Measurements from ENCODE around the gene TRNP1. TPM values are rescaled to one million over a fixed set of nuclear protein-coding genes. Genes with fewer than 3 reads are reported as not detected.

Gene TRNP1
- total and polyA plus RNA-seq, 4 donors = 0.97 to 10.0 (median 2.4) TPM

GRCh38 chr1:27037518-27037917 is 44.0 kb downstream of the TRNP1 start:
- H3K9ac ChIP-seq (ENCODE audit: low read depth in 1 of 2, low read length in 2 of 2) = no peak overlapping the region
- no peak for TF ChIP-seq JUND (IDR thresholded peaks at IDR 0.05)
- no peak for TF ChIP-seq RAD21 (IDR thresholded peaks at IDR 0.05)
- no peak for TF ChIP-seq EGR1 (IDR thresholded peaks at IDR 0.05; ENCODE audit: low read depth in 2 of 2)
- TF ChIP-seq GABPA (IDR thresholded peaks at IDR 0.05 in 1 of 2, conservative IDR thresholded peaks at IDR 0.05 in 1 of 2) = no peak
- TF ChIP-seq NR2F2 (IDR thresholded peaks at IDR 0.05) = no peak
- TF ChIP-seq HNF4A (conservative IDR thresholded peaks at IDR 0.05) = no peak
- no peak for TF ChIP-seq HNF4G (IDR thresholded peaks at IDR 0.05)
- no peak for TF ChIP-seq RXRA (IDR thresholded peaks at IDR 0.05)
- no peak for TF ChIP-seq YY1 (IDR thresholded peaks at IDR 0.05)
- TF ChIP-seq SP1 (IDR thresholded peaks at IDR 0.05) = no peak
- no peaks in the 10 kb centered on the region for H3K36me3 ChIP-seq (ENCODE audit: control insufficient read depth in 4 of 4, insufficient read depth in 3 of 4, low read depth in 1 of 4, low read length in 3 of 4)
- no peaks in the 10 kb centered on the region for H3K9me3 ChIP-seq (ENCODE audit: control insufficient read depth in 4 of 4, low read length in 3 of 4)
- H3K27ac ChIP-seq (ENCODE audit: low read depth in 1 of 2, low read length in 2 of 2) = no peak overlapping the region
- 67% methylated on average over 10 of the region's 10 CpGs for WGBS
- no peak overlapping the region for H3K4me3 ChIP-seq (ENCODE audit: low read depth in 1 of 3, low read length in 3 of 3)
- no peaks in the 10 kb centered on the region for H3K4me1 ChIP-seq (ENCODE audit: control insufficient read depth in 4 of 4, insufficient read depth in 4 of 4, low read length in 3 of 4)
- no peaks in the 10 kb centered on the region for H3K27me3 ChIP-seq (ENCODE audit: control insufficient read depth in 4 of 4, insufficient read depth in 4 of 4, low read length in 3 of 4)
- no peak for DNase-seq (ENCODE audit: low spot score)

GRCh38 chr1:27038020-27038419 is 44.5 kb downstream of the TRNP1 start:
- H3K27me3 ChIP-seq (ENCODE audit: control insufficient read depth in 4 of 4, insufficient read depth in 4 of 4, low read length in 3 of 4) = no peaks in the 10 kb centered on the region
- no peak overlapping the region for H3K9ac ChIP-seq (ENCODE audit: low read depth in 1 of 2, low read length in 2 of 2)
- 89% methylated on average over 7 of the region's 7 CpGs for WGBS
- H3K4me3 ChIP-seq (ENCODE audit: low read depth in 1 of 3, low read length in 3 of 3) = no peak overlapping the region
- H3K36me3 ChIP-seq (ENCODE audit: control insufficient read depth in 4 of 4, insufficient read depth in 3 of 4, low read depth in 1 of 4, low read length in 3 of 4) = no peaks in the 10 kb centered on the region
- H3K4me1 ChIP-seq (ENCODE audit: control insufficient read depth in 4 of 4, insufficient read depth in 4 of 4, low read length in 3 of 4) = no peaks in the 10 kb centered on the region
- DNase-seq (ENCODE audit: low spot score) = no peak
- no peak overlapping the region for H3K27ac ChIP-seq (ENCODE audit: low read depth in 1 of 2, low read length in 2 of 2)
- H3K9me3 ChIP-seq (ENCODE audit: control insufficient read depth in 4 of 4, low read length in 3 of 4) = no peaks in the 10 kb centered on the region
- TF ChIP-seq YY1 (IDR thresholded peaks at IDR 0.05) (no peak), TAF1 (conservative IDR thresholded peaks at IDR 0.05) (no peak), NR2F2 (IDR thresholded peaks at IDR 0.05) (no peak), EGR1 (IDR thresholded peaks at IDR 0.05; ENCODE audit: low read depth in 2 of 2) (no peak), HNF4A (conservative IDR thresholded peaks at IDR 0.05) (no peak), FOXA1 (IDR thresholded peaks at IDR 0.05) (no peak)
- TF ChIP-seq, protein P1, sequence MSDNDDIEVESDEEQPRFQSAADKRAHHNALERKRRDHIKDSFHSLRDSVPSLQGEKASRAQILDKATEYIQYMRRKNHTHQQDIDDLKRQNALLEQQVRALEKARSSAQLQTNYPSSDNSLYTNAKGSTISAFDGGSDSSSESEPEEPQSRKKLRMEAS (IDR thresholded peaks at IDR 0.05) = no peak
- TF ChIP-seq, protein P2, sequence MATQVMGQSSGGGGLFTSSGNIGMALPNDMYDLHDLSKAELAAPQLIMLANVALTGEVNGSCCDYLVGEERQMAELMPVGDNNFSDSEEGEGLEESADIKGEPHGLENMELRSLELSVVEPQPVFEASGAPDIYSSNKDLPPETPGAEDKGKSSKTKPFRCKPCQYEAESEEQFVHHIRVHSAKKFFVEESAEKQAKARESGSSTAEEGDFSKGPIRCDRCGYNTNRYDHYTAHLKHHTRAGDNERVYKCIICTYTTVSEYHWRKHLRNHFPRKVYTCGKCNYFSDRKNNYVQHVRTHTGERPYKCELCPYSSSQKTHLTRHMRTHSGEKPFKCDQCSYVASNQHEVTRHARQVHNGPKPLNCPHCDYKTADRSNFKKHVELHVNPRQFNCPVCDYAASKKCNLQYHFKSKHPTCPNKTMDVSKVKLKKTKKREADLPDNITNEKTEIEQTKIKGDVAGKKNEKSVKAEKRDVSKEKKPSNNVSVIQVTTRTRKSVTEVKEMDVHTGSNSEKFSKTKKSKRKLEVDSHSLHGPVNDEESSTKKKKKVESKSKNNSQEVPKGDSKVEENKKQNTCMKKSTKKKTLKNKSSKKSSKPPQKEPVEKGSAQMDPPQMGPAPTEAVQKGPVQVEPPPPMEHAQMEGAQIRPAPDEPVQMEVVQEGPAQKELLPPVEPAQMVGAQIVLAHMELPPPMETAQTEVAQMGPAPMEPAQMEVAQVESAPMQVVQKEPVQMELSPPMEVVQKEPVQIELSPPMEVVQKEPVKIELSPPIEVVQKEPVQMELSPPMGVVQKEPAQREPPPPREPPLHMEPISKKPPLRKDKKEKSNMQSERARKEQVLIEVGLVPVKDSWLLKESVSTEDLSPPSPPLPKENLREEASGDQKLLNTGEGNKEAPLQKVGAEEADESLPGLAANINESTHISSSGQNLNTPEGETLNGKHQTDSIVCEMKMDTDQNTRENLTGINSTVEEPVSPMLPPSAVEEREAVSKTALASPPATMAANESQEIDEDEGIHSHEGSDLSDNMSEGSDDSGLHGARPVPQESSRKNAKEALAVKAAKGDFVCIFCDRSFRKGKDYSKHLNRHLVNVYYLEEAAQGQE (IDR thresholded peaks at IDR 0.05) = no peak

GRCh38 chr1:27042670-27043069 is 49.2 kb downstream of the TRNP1 start:
- H3K4me1 ChIP-seq (ENCODE audit: control insufficient read depth in 4 of 4, insufficient read depth in 4 of 4, low read length in 3 of 4) = peaks cover 0 to 8% (median 6%) of the 10 kb centered on the region in 4 donors
- WGBS = 85% methylated on average over 7 of the region's 7 CpGs
- H3K4me3 ChIP-seq (ENCODE audit: low read depth in 1 of 3, low read length in 3 of 3) = no peak overlapping the region
- no peak for DNase-seq (ENCODE audit: low spot score)
- H3K27ac ChIP-seq (ENCODE audit: low read depth in 1 of 2, low read length in 2 of 2) = no peak overlapping the region
- no peaks in the 10 kb centered on the region for H3K36me3 ChIP-seq (ENCODE audit: control insufficient read depth in 4 of 4, insufficient read depth in 3 of 4, low read depth in 1 of 4, low read length in 3 of 4)
- H3K9me3 ChIP-seq (ENCODE audit: control insufficient read depth in 4 of 4, low read length in 3 of 4) = no peaks in the 10 kb centered on the region
- no peak overlapping the region for H3K9ac ChIP-seq (ENCODE audit: low read depth in 1 of 2, low read length in 2 of 2)
- TF ChIP-seq FOXA1 (IDR thresholded peaks at IDR 0.05) (no peak), YY1 (IDR thresholded peaks at IDR 0.05) (no peak), EGR1 (IDR thresholded peaks at IDR 0.05; ENCODE audit: low read depth in 2 of 2) (no peak), FOXA2 (IDR thresholded peaks at IDR 0.05) (no peak), SP1 (IDR thresholded peaks at IDR 0.05) (no peak), RXRA (IDR thresholded peaks at IDR 0.05) (no peak), NR2F2 (IDR thresholded peaks at IDR 0.05) (no peak), GABPA (IDR thresholded peaks at IDR 0.05 in 1 of 2, conservative IDR thresholded peaks at IDR 0.05 in 1 of 2) (no peak), TAF1 (conservative IDR thresholded peaks at IDR 0.05) (no peak)
- TF ChIP-seq, protein P2 (IDR thresholded peaks at IDR 0.05) = no peak
- no peaks in the 10 kb centered on the region for H3K27me3 ChIP-seq (ENCODE audit: control insufficient read depth in 4 of 4, insufficient read depth in 4 of 4, low read length in 3 of 4)
